ENCODE data around the gene VEZF1. TPM values are rescaled to one million over a fixed set of nuclear protein-coding genes. Genes with fewer than 3 reads are reported as not detected.
A peak's percentile ranks its signal among the peaks of the same experiment; 100 is the strongest.

VEZF1 gene
- total and polyA plus RNA-seq, 2 experiments from 2014 or later = 36.0 to 67.7 TPM

DNA sequence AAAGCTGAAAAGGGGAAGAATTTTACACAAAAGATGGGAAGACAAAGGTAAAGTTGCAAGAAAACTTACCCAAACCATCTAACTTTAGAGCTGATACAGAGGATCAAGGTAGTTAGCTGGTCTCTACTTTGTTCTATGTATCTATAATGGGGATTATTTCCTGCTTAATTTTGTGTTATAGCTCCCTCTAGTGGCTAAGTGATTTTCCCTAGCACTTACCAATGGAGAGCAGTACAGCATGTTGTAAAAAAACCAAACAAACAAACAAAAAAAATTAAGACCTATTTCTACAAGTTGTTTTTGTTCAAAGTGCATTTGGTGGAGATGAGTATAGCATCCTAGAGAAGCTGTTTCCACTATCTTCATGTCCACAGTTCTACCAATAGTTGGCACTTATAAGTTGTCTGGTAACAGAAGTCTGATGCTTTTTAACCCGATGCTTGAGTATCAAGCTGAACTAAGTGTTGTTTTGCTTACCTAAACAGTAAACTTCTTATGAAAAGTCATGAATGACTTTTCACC lies 11.5 kb upstream of the VEZF1 start:
- peaks cover 27% of the 10 kb centered on the region for H4K20me1 ChIP-seq (replicated peaks; ENCODE audit: insufficient read depth)
- Mint-ChIP-seq H3K27me3 (ENCODE audit: insufficient read depth, low read depth, poor library complexity) (no peaks in the 10 kb centered on the region), H3K4me3 (no peak overlapping the region; the same call in 2 of the 3 replicates), H3K4me1 (peaks cover 36% of the 10 kb centered on the region), H3K9me3 (no peaks in the 10 kb centered on the region), H3K36me3 (ENCODE audit: low read depth) (peaks cover 78% of the 10 kb centered on the region), H3K27ac (no peak overlapping the region)
- H2AFZ ChIP-seq = no peak overlapping the region
- TF ChIP-seq, protein P1, sequence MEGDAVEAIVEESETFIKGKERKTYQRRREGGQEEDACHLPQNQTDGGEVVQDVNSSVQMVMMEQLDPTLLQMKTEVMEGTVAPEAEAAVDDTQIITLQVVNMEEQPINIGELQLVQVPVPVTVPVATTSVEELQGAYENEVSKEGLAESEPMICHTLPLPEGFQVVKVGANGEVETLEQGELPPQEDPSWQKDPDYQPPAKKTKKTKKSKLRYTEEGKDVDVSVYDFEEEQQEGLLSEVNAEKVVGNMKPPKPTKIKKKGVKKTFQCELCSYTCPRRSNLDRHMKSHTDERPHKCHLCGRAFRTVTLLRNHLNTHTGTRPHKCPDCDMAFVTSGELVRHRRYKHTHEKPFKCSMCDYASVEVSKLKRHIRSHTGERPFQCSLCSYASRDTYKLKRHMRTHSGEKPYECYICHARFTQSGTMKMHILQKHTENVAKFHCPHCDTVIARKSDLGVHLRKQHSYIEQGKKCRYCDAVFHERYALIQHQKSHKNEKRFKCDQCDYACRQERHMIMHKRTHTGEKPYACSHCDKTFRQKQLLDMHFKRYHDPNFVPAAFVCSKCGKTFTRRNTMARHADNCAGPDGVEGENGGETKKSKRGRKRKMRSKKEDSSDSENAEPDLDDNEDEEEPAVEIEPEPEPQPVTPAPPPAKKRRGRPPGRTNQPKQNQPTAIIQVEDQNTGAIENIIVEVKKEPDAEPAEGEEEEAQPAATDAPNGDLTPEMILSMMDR (conservative IDR thresholded peaks at IDR 0.05; ENCODE audit: low read depth in 2 of 2) = peak; percentile 68 to 97
- TF ChIP-seq EZH2phosphoT487 (IDR thresholded peaks at IDR 0.05; ENCODE audit: unreplicated experiment) = no peak
- H3K79me2 ChIP-seq (replicated peaks; ENCODE audit: insufficient read depth) = peaks cover 32% of the 10 kb centered on the region
- no peak overlapping the region for H3K4me2 ChIP-seq
- DNase-seq (ENCODE audit: low spot score) (peak; percentile 89), ATAC-seq (peak; percentile 60)
- no peak overlapping the region for H3K4me3 ChIP-seq
- no peak overlapping the region for H3K27ac ChIP-seq (ENCODE audit: low read depth)
- peaks cover 6% of the 10 kb centered on the region for H3K4me1 ChIP-seq (ENCODE audit: insufficient read depth)
- no peaks in the 10 kb centered on the region for H3K27me3 ChIP-seq (ENCODE audit: insufficient read depth)
- H3K9me2 ChIP-seq (ENCODE audit: insufficient read depth) = no peaks in the 10 kb centered on the region
- peaks cover 23% of the 10 kb centered on the region; the same call in 1 of the 2 replicates for H3F3A ChIP-seq (replicated peaks; ENCODE audit: low read depth)
- peaks cover 23% of the 10 kb centered on the region; the same call in 1 of the 2 replicates for H3K36me3 ChIP-seq (ENCODE audit: insufficient read depth)

DNA sequence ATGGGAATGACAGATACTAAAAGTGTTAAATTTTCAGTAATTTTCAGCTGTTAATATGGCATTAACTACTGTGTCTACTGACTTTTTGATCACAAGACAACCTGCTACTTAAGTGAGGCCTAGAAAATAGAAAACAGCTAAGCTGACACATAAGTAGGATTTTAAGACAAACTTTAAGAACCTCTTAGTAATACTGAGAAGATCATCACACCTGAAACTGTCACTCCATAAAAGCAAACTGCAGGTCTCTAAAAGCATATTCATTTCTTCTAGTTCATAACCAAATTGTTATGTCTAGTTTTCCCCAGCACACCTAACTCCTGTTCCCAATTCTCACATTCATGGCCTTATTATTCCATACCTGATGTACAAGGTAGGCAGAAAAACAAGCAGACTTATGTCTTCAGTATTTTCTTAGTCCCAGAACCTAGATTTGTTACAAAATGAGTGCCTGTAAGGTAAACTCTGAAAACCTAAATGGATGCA lies 11.0 kb upstream of the VEZF1 start:
- Mint-ChIP-seq H3K27ac (no peak overlapping the region), H3K36me3 (ENCODE audit: low read depth) (peaks cover 73% of the 10 kb centered on the region), H3K4me1 (peaks cover 38% of the 10 kb centered on the region), H3K4me3 (no peak overlapping the region; the same call in 2 of the 3 replicates), H3K9me3 (no peaks in the 10 kb centered on the region), H3K27me3 (ENCODE audit: insufficient read depth, low read depth, poor library complexity) (no peaks in the 10 kb centered on the region)
- Histone ChIP-seq H3K27ac (ENCODE audit: low read depth) (no peak overlapping the region), H3K4me3 (no peak overlapping the region), H3K4me1 (ENCODE audit: insufficient read depth) (peaks cover 3% of the 10 kb centered on the region), H3F3A (replicated peaks; ENCODE audit: low read depth) (peaks cover 23% of the 10 kb centered on the region; the same call in 1 of the 2 replicates), H3K79me2 (replicated peaks; ENCODE audit: insufficient read depth) (peaks cover 27% of the 10 kb centered on the region), H3K9me2 (ENCODE audit: insufficient read depth) (no peaks in the 10 kb centered on the region), H3K36me3 (ENCODE audit: insufficient read depth) (peaks cover 18% of the 10 kb centered on the region; the same call in 1 of the 2 replicates), H4K20me1 (replicated peaks; ENCODE audit: insufficient read depth) (peaks cover 25% of the 10 kb centered on the region), H3K4me2 (no peak overlapping the region), H3K27me3 (ENCODE audit: insufficient read depth) (no peaks in the 10 kb centered on the region), H2AFZ (no peak overlapping the region)
- DNase-seq (ENCODE audit: low spot score) (no peak), ATAC-seq (no peak)
- TF ChIP-seq, protein P2, sequence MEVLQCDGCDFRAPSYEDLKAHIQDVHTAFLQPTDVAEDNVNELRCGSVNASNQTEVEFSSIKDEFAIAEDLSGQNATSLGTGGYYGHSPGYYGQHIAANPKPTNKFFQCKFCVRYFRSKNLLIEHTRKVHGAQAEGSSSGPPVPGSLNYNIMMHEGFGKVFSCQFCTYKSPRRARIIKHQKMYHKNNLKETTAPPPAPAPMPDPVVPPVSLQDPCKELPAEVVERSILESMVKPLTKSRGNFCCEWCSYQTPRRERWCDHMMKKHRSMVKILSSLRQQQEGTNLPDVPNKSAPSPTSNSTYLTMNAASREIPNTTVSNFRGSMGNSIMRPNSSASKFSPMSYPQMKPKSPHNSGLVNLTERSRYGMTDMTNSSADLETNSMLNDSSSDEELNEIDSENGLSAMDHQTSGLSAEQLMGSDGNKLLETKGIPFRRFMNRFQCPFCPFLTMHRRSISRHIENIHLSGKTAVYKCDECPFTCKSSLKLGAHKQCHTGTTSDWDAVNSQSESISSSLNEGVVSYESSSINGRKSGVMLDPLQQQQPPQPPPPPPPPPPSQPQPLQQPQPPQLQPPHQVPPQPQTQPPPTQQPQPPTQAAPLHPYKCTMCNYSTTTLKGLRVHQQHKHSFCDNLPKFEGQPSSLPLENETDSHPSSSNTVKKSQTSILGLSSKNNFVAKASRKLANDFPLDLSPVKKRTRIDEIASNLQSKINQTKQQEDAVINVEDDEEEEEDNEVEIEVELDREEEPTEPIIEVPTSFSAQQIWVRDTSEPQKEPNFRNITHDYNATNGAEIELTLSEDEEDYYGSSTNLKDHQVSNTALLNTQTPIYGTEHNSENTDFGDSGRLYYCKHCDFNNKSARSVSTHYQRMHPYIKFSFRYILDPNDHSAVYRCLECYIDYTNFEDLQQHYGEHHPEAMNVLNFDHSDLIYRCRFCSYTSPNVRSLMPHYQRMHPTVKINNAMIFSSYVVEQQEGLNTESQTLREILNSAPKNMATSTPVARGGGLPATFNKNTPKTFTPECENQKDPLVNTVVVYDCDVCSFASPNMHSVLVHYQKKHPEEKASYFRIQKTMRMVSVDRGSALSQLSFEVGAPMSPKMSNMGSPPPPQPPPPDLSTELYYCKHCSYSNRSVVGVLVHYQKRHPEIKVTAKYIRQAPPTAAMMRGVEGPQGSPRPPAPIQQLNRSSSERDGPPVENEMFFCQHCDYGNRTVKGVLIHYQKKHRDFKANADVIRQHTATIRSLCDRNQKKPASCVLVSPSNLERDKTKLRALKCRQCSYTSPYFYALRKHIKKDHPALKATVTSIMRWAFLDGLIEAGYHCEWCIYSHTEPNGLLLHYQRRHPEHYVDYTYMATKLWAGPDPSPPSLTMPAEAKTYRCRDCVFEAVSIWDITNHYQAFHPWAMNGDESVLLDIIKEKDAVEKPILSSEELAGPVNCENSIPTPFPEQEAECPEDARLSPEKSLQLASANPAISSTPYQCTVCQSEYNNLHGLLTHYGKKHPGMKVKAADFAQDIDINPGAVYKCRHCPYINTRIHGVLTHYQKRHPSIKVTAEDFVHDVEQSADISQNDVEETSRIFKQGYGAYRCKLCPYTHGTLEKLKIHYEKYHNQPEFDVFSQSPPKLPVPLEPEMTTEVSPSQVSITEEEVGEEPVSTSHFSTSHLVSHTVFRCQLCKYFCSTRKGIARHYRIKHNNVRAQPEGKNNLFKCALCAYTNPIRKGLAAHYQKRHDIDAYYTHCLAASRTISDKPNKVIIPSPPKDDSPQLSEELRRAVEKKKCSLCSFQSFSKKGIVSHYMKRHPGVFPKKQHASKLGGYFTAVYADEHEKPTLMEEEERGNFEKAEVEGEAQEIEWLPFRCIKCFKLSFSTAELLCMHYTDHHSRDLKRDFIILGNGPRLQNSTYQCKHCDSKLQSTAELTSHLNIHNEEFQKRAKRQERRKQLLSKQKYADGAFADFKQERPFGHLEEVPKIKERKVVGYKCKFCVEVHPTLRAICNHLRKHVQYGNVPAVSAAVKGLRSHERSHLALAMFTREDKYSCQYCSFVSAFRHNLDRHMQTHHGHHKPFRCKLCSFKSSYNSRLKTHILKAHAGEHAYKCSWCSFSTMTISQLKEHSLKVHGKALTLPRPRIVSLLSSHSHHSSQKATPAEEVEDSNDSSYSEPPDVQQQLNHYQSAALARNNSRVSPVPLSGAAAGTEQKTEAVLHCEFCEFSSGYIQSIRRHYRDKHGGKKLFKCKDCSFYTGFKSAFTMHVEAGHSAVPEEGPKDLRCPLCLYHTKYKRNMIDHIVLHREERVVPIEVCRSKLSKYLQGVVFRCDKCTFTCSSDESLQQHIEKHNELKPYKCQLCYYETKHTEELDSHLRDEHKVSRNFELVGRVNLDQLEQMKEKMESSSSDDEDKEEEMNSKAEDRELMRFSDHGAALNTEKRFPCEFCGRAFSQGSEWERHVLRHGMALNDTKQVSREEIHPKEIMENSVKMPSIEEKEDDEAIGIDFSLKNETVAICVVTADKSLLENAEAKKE (CRISPR knock-in tag; IDR thresholded peaks at IDR 0.05) = no peak
- TF ChIP-seq ZNF331 (CRISPR knock-in tag; IDR thresholded peaks at IDR 0.05; ENCODE audit: low read depth) = no peak
- TF ChIP-seq EZH2 (IDR thresholded peaks at IDR 0.05; ENCODE audit: low read depth, unreplicated experiment) = no peak
- TF ChIP-seq, protein P3, sequence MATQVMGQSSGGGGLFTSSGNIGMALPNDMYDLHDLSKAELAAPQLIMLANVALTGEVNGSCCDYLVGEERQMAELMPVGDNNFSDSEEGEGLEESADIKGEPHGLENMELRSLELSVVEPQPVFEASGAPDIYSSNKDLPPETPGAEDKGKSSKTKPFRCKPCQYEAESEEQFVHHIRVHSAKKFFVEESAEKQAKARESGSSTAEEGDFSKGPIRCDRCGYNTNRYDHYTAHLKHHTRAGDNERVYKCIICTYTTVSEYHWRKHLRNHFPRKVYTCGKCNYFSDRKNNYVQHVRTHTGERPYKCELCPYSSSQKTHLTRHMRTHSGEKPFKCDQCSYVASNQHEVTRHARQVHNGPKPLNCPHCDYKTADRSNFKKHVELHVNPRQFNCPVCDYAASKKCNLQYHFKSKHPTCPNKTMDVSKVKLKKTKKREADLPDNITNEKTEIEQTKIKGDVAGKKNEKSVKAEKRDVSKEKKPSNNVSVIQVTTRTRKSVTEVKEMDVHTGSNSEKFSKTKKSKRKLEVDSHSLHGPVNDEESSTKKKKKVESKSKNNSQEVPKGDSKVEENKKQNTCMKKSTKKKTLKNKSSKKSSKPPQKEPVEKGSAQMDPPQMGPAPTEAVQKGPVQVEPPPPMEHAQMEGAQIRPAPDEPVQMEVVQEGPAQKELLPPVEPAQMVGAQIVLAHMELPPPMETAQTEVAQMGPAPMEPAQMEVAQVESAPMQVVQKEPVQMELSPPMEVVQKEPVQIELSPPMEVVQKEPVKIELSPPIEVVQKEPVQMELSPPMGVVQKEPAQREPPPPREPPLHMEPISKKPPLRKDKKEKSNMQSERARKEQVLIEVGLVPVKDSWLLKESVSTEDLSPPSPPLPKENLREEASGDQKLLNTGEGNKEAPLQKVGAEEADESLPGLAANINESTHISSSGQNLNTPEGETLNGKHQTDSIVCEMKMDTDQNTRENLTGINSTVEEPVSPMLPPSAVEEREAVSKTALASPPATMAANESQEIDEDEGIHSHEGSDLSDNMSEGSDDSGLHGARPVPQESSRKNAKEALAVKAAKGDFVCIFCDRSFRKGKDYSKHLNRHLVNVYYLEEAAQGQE (IDR thresholded peaks at IDR 0.05; ENCODE audit: unreplicated experiment) = no peak
- TF ChIP-seq, protein P1 (conservative IDR thresholded peaks at IDR 0.05; ENCODE audit: low read depth in 2 of 2) = no peak

Measured in GM23338 (cell line).